GM11168 (cell line): ENCODE results near the gene ZG16B.

Experiments used
- in situ Hi-C: fragments of 300-500 bp; cut with MboI; formaldehyde crosslinking; loops from one replicate; pipeline ENCODE4 v1.12.0; 2022; ENCODE audit warnings: low sequenced_read_pairs; ENCODE audit not compliant: unreplicated experiment

The ZG16B gene

GRCh38 chr16:2821487-2822157, 8.5 kb upstream of the ZG16B start:
- in situ Hi-C loops: no loop called here

- in situ Hi-C loops: no loop called here
These were observed 8.0 kb upstream of the ZG16B start for GRCh38 chr16:2822158-2822495.

DNA sequence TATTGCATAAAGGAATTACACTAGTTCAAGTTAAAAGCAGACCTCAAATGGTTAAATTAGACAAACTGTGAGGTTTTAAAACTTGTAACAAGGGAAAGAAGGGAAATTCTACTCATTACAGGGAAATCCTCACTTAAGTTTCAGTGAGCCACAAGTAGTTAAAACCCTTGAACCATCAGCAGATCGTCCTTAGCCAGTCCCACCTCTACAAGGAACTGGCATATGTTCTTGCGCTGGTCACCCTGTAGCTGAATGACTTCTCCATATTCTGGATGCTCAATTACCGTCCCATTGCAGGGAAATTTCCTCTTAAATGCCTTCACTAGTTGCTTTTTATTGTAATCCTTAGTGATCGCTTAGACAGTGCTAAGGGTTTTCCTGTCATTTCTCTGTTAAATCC, 7.6 kb upstream of the ZG16B start:
- in situ Hi-C loops: no loop called here

DNA sequence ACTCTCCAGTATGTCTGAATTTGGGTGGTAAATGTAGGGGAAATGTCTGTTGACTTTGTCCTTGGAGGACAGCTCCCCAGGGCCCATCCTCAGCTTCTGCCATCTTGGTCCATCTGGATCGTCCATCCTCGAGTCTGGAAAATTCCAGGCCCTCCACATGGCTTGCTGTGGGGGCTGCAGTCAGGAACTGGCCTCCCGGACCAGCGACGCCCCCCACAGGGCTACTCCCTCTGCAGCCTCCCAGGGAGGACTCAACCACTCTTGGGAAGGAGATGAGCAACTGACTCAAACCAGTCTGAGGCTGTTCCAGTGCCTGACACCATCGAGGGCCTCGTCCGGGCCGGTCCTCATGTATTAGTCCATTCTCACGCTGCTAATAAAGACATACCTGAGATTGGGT, 5.5 kb upstream of the ZG16B start:
- in situ Hi-C loops: loop anchor here (5.0 kb wide), 1 partner anchor 38 kb away; no protein-coding TSS in a partner anchor

DNA sequence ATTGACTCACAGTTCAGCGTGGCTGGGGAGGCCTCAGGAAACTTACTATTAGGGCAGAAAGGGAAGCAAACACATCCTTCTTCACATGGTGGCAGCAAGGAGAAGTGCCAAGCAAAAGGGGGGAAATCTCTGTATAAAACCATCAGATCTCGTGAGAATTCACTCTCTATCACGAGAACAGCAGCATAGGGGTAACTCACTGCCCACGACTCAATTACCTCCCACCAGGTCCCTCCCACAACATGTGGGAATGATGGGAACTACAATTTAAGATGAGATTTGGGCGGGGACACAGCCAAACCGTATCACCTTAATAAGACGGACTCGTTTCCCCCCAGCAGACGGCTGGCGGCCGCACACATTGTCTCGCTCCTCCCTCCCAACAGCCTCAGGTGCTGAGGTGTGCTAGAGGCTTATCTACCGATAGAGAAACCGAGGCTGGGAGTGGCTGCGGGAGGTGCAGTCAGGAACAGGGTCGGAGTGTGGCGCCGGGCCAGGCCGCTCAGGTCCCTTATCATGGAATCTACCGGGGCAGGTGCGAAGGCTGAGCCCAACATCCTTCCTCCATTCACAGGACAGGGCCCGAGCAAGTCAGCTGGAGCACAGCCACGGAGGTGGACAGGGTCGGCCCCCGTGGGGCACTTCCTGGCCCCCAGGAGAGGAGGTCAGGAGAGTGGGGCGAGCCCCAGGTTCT, 4.9 kb upstream of the ZG16B start:
- in situ Hi-C loops: loop anchor here (5.0 kb wide), 1 partner anchor 37 kb away; no protein-coding TSS in a partner anchor

- in situ Hi-C loops: loop anchor here (5.0 kb wide), 1 partner anchor 36 kb away; no protein-coding TSS in a partner anchor
These were observed 4.2 kb upstream of the ZG16B start for GRCh38 chr16:2825906-2826305.

GRCh38 chr16:2826591-2827373, 3.3 kb upstream of the ZG16B start:
- in situ Hi-C loops: loop anchor here (5.0 kb wide), 1 partner anchor 36 kb away; no protein-coding TSS in a partner anchor

DNA sequence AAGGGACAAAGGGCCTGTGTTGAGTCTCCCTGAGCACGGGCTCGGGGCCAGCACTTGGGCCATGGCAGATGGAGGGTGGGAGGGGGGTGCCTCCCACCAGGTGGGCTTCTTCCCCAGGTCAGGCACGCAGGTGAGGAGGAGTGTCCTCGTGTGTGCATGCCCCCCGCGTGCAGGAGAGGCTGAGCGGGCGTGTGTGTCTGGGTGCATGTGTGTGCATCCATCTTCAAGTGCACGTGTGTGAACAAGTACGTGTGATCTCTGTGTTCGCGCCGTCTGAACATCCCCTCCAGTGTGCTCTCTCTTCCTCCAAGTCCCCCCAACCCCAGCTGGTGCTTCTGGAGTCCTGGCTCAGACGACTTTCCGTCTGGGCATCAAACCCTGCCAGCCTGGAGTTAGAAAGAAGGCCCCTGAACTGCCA, 2.7 kb upstream of the ZG16B start:
- in situ Hi-C loops: loop anchor here (5.0 kb wide), 1 partner anchor 35 kb away; no protein-coding TSS in a partner anchor

DNA sequence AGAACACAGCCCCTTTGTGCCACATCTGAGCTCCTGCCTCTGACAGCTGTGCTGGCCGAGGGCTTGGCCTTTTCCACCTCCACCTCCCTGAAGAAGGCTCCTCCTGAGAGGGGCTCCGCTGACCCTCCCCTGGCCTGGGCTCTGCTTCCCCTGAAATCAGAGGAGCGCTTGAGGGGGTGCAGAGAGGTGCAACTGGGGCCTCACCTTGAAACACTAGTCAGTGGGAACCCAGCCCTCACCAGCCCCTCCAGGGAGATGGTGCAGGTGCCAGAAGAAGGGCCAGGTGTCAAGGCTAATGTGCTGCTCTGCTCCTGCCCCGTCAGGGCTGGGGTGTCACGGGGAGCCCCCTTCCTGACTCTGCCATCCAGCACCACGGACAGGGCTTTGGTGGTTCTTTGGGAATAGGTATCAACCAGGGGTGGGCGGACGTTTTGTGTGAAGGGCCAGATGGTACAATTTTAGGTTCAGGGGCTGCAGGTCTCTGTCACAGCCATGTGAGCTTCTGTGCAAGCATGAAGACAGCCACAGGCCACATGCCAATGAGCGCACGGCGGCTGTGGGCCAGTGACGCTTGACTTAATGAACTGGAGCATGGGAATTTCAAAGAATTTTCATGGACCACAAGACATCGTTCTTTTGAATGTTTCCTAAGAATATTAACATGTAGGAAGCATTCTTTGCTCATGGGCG, 2.1 kb upstream of the ZG16B start:
- in situ Hi-C loops: loop anchor here (5.0 kb wide), 1 partner anchor 34 kb away; no protein-coding TSS in a partner anchor

DNA sequence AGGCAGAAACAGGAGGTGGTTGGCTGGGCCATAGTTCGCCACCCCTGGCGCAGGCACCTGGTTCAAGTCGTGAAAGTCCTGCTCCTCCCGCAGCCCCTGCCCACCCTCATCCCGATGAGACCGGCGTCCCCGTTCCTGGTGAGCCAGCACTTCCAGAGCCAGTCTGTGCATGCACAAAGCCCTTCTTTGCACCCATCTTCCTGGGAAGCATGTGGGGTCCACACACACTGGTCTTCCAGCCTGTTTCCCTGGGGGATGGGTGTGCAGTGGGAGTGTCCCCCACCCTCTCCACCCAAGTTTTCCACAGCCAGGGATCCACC, 1.6 kb upstream of the ZG16B start:
- in situ Hi-C loops: loop anchor here (5.0 kb wide), 1 partner anchor 34 kb away; no protein-coding TSS in a partner anchor

DNA sequence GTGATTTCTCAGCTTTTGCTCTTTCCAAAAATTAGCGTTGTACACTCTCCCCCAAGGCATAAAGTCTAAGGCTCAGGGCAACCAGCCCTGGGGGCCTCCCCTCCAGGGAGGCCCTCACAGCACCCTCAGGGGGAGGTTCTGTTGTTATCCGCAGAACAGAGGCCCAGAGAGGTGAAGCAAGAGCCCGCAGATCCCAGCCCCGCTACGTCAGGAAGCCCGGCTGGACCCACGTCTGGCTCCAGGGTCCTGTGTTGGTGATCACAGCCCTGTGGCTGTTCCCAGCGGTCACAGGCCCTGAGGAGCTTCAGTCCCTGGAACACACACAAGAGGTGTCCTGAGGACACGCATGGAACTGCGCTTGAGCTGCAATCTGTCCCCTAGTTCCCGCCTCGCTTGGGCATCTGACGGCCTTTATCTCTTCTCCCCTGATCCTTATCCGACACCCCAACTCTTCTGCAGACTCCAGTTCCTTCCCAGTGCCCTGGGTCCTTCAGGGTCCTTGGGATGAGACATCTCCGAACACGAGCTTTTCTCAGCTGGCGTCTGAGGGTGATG, 1.1 kb upstream of the ZG16B start:
- in situ Hi-C loops: loop anchor here (5.0 kb wide), 1 partner anchor 33 kb away; no protein-coding TSS in a partner anchor

DNA sequence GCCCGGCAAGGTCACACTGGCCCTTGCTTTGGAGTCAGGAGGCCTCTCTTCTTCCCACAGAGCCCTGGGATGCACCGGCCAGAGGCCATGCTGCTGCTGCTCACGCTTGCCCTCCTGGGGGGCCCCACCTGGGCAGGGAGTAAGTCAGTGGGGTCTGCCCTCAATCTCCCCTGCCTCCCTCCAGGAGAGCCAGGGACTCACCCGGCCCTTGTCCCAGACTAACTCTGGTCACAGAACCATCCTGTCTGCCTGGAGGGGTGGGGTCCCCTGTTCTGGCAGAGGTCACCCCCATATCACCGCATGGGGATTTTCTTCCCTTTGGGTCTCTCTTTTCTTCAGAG, 222 bp downstream of the ZG16B start:
- in situ Hi-C loops: no loop called here

- in situ Hi-C loops: no loop called here
These were observed 1.1 kb downstream of the ZG16B start for GRCh38 chr16:2831203-2831602.

DNA sequence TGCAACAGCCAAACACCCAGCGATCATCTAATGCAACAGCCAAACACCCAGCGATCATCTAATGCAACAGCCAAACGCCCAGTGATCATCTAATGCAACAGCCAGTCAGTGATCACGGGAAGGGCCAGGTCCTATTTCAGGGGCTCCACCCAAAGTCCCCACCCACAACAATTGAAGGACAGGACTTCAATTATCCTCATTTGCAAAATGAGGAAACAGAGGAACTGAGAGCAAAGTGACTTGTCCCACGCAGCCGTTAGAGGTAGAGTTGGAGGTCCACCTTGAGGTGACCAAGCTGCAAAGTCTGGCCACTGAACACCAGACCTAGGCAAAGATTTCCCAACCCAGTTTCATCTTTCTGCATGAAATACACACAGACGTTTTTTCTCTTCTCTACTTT, 3.7 kb downstream of the ZG16B start:
- in situ Hi-C loops: no loop called here

DNA sequence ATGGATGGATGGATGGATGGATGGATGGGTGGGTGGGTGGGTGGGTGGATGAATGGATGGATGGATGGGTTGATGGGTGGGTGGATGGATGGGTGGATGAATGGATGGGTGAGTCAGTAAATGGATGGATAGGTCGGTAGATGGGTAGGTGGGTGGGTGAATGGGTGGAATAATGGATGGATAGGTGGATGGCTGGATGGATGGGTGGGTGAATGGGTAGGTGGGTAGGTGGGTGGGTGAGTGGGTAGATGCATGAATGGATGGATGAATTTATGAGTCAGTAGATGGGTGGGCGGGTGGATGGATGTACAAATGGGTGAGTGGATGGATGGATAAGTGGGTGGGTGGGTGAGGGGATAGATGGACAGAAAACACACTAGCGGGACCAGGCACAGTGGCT, 4.9 kb downstream of the ZG16B start:
- in situ Hi-C loops: no loop called here

DNA sequence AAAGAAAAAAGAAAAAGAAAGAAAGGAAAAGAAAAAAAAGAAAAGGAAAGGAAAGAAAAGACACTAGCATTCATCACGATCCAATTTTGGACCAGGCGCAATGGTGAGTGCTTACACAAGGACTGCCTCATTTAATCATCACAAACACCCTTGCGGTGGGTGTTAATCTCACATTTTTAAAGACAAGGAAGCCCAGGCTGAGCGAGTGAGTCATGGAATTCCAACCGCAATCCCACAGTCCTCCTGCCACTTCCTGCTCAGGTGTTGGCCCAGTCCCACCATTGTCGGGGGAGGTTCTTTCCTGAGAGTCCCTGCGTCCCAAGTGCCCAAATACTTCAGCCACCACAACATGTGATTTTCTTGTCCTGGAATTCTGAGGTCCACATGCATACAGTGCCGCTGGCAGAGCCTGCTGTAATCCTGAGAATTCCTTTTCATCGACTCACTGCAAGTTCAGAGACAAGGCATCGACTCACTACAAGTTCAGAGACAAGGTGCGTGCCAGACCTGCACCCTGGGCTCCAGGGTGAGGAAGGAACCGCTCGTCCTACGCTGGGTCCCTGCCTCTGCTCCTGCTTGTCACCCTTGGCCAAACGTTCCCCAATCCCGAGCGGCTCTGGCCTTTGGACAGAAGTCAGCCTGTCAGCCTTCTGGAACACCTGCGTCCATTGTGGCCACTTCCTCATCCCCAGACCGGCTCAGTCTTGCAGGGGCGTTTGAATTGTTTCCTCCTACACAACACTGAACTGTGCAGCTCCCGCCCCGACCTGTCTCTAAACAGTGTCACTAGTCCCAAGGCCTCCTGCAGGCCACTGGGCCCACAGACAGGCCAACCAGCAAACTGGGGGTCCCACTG, 5.8 kb downstream of the ZG16B start:
- in situ Hi-C loops: no loop called here

GRCh38 chr16:2836646-2837508, 6.8 kb downstream of the ZG16B start:
- in situ Hi-C loops: no loop called here

DNA sequence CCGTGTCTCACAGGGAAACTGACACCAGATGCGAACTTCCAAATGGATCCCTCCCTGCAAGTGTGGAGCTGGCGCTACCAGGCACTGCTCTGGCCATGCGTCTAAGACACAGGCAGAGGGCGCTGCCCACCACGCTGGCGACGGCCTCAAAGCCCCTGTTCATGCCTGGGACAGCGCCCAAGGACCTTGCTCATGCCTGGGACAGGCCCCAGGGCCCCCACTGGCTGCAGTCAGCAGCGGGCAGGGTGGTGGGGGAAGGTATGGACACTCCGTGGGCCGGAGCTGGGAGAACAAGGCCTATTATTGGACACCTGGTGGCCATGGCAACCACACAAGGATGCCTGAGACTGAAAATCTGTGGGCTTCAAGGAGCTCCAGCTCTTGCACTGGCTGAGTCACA, 8.8 kb downstream of the ZG16B start:
- in situ Hi-C loops: no loop called here
